Activated T-cell treated with anti-CD3 and anti-CD28 coated beads, Interleukin-2, amount 50 U/mL, for 72 hours (primary cell): ENCODE measurements around the gene CTDP1. TPM values are rescaled to one million over a fixed set of nuclear protein-coding genes. Genes with fewer than 3 reads are reported as not detected.
"Not testable (repeated sequence)": the region's sequence is repeated elsewhere in the genome, so short reads cannot be mapped to it uniquely, and the experiment has no call there.

Experiments used
- ATAC-seq, 2 donors: fragments of 150-1000 bp; cut with Tn5 transposase; replicated peaks in 1 of 2; 2 replicates each; pipeline ENCODE4 v1.10.0; 2021; ENCODE audit warnings: moderate library complexity in 2 of 2, mild to moderate bottlenecking in 1 of 2
- DNase-seq, 2 donors: peaks; one replicate each; pipeline ENCODE4 v3.0.0; 2021 to 2022; ENCODE audit warnings: mixed read lengths in 1 of 2
- H3K27ac Mint-ChIP-seq: one replicate; pipeline ENCODE4 v1.8.0; 2022; ENCODE audit warnings: mild to moderate bottlenecking, moderate library complexity, mixed read lengths
- H3K27me3 Mint-ChIP-seq: one replicate; pipeline ENCODE4 v1.8.0; 2022; ENCODE audit warnings: low read depth, mixed read lengths
- H3K36me3 Mint-ChIP-seq, 2 donors: one replicate each; pipeline ENCODE4 v1.8.0; 2022; ENCODE audit warnings: mixed read lengths in 2 of 2, mild to moderate bottlenecking in 1 of 2; ENCODE audit not compliant: insufficient read depth in 2 of 2
- H3K4me1 Mint-ChIP-seq: one replicate; pipeline ENCODE4 v1.8.0; 2022; ENCODE audit warnings: low read depth, mixed read lengths
- H3K4me3 Mint-ChIP-seq, 2 donors: one replicate each; pipeline ENCODE4 v1.8.0; 2022; ENCODE audit warnings: mild to moderate bottlenecking in 2 of 2, mixed read lengths in 2 of 2, moderate library complexity in 2 of 2
- H3K9me3 Mint-ChIP-seq, 2 donors: one replicate each; pipeline ENCODE4 v1.8.0; 2022; ENCODE audit warnings: mixed read lengths in 2 of 2
- total RNA-seq, 2 donors: library from RNA; stranded (reverse); gene quantifications; one replicate each; pipeline ENCODE4 v1.2.3, GENCODE V29; 2022

CTDP1 gene
- total RNA-seq, 2 donors from 2014 or later: 30.1 to 103 TPM

DNA sequence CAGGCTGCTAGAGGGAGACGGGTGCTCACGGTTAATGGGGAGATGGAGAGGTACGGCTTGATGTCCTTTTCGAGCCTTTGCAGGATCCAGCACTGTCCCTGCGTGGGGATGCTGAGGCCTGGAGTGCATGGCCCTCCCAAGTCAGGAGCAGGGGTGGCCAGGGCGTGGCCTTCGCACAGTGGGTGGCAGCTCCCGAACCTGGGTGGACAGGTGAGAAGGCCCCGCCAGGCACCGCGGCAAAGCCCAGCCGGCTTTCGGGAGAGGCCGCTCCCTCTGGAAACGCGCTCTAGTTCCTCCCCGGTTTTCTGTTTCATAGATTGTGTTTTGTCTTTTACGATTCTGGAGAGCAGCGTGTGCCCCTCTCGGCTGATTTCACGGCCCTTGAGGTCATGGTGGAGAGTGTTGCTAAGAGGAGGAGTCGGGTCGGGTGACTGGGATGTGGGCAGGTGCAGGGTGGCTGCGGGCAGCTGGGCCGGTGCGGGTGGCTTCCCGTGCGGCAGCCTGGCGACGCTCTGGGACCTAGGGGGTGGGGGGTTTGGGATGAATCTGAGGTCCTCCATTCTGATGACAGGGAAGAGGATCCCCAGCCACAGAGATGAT, 39.4 kb downstream of the CTDP1 start:
- Mint-ChIP-seq H3K4me3 (no peak overlapping the region), H3K9me3 (peaks cover 2 to 3% of the 10 kb centered on the region in 2 donors), H3K27ac (peak overlapping the region; percentile 54), H3K4me1 (no peaks in the 10 kb centered on the region), H3K27me3 (no peaks in the 10 kb centered on the region), H3K36me3 (peaks cover 24 to 29% of the 10 kb centered on the region in 2 donors)
- no peak for DNase-seq
- ATAC-seq: peak; percentile 7 to 29

DNA sequence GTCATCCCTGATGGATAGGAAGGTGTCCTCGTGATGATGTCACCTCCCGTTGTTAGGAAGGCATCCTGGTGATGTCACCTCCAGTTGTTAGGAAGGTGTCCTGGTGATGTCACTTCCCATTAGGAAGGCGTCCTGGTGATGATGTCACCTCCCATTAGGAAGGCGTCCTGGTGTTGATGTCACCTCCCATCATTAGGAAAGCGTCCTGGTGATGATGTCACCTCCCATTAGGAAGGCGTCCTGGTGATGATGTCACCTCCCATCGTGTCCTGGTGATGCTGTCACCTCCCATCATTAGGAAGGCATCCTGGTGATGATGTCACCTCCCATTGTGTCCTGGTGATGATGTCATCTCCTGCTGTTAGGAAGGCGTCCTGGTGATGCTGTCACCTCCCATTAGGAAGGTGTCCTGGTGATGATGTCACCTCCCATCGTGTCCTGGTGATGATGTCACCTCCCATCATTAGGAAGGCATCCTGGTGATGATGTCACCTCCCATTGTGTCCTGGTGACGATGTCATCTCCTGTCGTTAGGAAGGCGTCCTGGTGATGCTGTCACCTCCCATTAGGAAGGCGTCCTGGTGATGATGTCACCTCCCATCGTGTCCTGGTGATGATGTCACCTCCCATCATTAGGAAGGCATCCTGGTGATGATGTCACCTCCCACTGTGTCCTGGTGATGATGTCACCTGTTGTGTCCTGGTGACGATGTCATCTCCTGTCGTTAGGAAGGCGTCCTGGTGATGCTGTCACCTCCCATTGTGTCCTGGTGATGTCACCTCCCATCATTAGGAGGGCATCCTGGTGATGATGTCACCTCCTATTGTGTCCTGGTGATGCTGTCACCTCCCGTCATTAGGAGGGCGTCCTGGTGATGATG, 40.1 kb downstream of the CTDP1 start:
- H3K9me3 Mint-ChIP-seq, H3K27me3 Mint-ChIP-seq, H3K4me1 Mint-ChIP-seq, H3K27ac Mint-ChIP-seq, ATAC-seq, DNase-seq, H3K4me3 Mint-ChIP-seq: not testable (repeated sequence)
- H3K36me3 Mint-ChIP-seq: peaks cover 24 to 29% of the 10 kb centered on the region in 2 donors

GRCh38 chr18:79720359-79720733, 40.7 kb downstream of the CTDP1 start:
- Mint-ChIP-seq H3K27me3 (no peaks in the 10 kb centered on the region), H3K4me1 (no peaks in the 10 kb centered on the region), H3K4me3 (no peak overlapping the region), H3K36me3 (peaks cover 24 to 31% of the 10 kb centered on the region in 2 donors), H3K9me3 (peaks cover 2 to 3% of the 10 kb centered on the region in 2 donors), H3K27ac (no peak overlapping the region)
- ATAC-seq: no peak
- no peak for DNase-seq

- DNase-seq (no peak), ATAC-seq (no peak)
- Mint-ChIP-seq H3K4me1 (no peaks in the 10 kb centered on the region), H3K27me3 (no peaks in the 10 kb centered on the region), H3K36me3 (peaks cover 33 to 42% of the 10 kb centered on the region in 2 donors), H3K9me3 (peaks cover 2 to 3% of the 10 kb centered on the region in 2 donors), H3K4me3 (no peak overlapping the region), H3K27ac (no peak overlapping the region)
These were observed 43.4 kb downstream of the CTDP1 start for GRCh38 chr18:79723036-79723435.

DNA sequence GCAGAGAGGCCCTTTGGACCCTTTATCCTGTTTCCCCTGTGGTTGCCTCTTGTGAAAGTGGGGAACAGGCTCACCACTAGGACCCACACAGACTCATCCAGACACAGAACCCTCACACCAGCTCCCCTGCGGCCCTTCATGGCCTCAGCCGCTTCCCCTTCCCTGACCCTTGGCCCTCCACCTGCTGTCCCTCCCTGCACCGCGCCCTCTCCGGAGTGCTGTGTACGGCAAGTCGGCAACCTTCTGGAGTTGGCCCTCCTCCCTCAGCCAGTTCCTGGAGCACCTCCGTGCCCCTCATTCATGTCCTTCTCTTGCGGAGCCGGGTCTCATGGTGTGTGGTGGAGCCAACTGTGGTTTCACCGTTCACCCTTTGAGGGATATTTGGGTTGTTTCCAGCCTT, 44.0 kb downstream of the CTDP1 start:
- H3K9me3 Mint-ChIP-seq: peaks cover 2 to 3% of the 10 kb centered on the region in 2 donors
- ATAC-seq: no peak
- H3K27me3 Mint-ChIP-seq: no peaks in the 10 kb centered on the region

GRCh38 chr18:79724299-79725080, 44.9 kb downstream of the CTDP1 start:
- H3K9me3 Mint-ChIP-seq: no peaks in the 10 kb centered on the region
- no peak overlapping the region for H3K4me3 Mint-ChIP-seq
- H3K27me3 Mint-ChIP-seq: no peaks in the 10 kb centered on the region

More for the DNA sequence above, 44.0 kb downstream of the CTDP1 start:
- no peak overlapping the region for H3K4me3 Mint-ChIP-seq
- H3K36me3 Mint-ChIP-seq: peaks cover 37 to 43% of the 10 kb centered on the region in 2 donors
- H3K4me1 Mint-ChIP-seq: no peaks in the 10 kb centered on the region
- H3K27ac Mint-ChIP-seq: no peak overlapping the region
- DNase-seq: no peak

DNA sequence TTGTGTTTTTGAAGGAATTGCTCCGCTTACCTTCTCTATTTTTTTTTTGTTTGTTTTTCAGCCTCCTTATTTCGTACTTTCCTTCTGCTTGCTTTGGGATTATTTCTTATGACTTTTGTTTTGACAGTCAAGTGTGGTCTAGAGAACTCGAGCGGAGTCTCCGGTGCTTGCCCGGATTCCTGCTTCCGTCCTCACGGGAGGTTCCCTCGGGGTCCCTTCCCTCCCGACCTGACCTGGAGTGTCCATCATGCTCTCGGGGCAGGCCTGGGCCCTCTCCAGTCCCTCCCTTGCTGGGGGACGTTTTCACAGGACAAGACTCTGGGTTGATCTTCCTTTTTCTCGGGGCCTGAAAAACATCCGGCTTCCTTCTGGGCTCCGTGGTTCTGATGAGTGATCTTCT, 45.9 kb downstream of the CTDP1 start:
- H3K27me3 Mint-ChIP-seq: no peaks in the 10 kb centered on the region
- no peak for ATAC-seq

More at GRCh38 chr18:79724299-79725080, 44.9 kb downstream of the CTDP1 start:
- Mint-ChIP-seq H3K4me1 (no peaks in the 10 kb centered on the region), H3K36me3 (peaks cover 35 to 43% of the 10 kb centered on the region in 2 donors), H3K27ac (peak overlapping the region; percentile 70)
- no peak for DNase-seq
- ATAC-seq: no peak

DNA sequence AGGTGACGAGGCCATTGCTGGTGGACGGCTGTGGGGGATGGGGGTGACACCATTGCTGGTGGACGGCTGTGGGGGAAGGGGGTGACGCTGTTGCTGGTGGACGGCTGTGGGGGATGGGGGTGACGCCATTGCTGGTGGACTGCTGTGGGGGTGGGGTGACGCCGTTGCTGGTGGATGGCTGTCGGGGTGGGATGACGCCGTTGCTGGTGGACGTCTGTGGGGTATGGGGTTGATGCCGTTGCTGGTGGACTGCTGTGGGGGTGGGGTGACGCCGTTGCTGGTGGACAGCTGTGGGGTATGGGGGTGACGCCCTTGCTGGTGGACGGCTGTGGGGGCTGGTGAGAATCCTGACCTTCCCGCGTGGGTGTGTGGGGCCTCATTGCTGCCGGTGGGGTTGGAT, 47.1 kb downstream of the CTDP1 start:
- H3K4me1 Mint-ChIP-seq: no peaks in the 10 kb centered on the region
- peak overlapping the region; percentile 42 for H3K27ac Mint-ChIP-seq
- ATAC-seq (no peak), DNase-seq (no peak)
- peaks cover 44 to 46% of the 10 kb centered on the region in 2 donors for H3K36me3 Mint-ChIP-seq
- no peaks in the 10 kb centered on the region for H3K9me3 Mint-ChIP-seq
- H3K4me3 Mint-ChIP-seq: no peak overlapping the region
- no peaks in the 10 kb centered on the region for H3K27me3 Mint-ChIP-seq

More for the DNA sequence above, 45.9 kb downstream of the CTDP1 start:
- Mint-ChIP-seq H3K36me3 (peaks cover 39 to 42% of the 10 kb centered on the region in 2 donors), H3K4me1 (no peaks in the 10 kb centered on the region), H3K9me3 (no peaks in the 10 kb centered on the region), H3K27ac (peak overlapping the region; percentile 18), H3K4me3 (no peak overlapping the region)
- no peak for DNase-seq

DNA sequence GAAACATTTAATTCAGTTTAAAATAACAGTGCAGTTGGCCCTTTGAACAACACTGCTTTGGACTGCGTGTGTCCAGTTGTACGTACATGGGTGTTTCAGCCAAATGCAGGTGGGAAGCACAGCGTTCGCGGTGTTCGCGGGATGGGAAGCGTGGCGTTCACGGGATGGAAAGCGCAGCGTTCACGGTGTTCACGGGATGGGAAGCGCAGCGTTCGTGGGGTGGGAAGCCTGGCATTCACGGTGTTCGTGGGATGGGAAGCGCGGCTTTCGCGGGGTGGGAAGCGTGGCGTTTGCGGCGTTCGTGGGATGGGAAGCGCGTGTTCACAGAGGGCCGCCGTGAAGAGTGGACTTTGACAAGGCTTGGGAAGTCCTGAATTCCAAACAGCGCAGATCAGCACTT, 47.6 kb downstream of the CTDP1 start:
- no peak overlapping the region for H3K4me3 Mint-ChIP-seq
- H3K27me3 Mint-ChIP-seq: no peaks in the 10 kb centered on the region
- H3K36me3 Mint-ChIP-seq: peaks cover 48 to 50% of the 10 kb centered on the region in 2 donors
- ATAC-seq: no peak
- H3K27ac Mint-ChIP-seq: peak overlapping the region; percentile 42
- no peak for DNase-seq
- H3K4me1 Mint-ChIP-seq: no peaks in the 10 kb centered on the region
- H3K9me3 Mint-ChIP-seq: peaks cover 0 to 4% of the 10 kb centered on the region in 2 donors

DNA sequence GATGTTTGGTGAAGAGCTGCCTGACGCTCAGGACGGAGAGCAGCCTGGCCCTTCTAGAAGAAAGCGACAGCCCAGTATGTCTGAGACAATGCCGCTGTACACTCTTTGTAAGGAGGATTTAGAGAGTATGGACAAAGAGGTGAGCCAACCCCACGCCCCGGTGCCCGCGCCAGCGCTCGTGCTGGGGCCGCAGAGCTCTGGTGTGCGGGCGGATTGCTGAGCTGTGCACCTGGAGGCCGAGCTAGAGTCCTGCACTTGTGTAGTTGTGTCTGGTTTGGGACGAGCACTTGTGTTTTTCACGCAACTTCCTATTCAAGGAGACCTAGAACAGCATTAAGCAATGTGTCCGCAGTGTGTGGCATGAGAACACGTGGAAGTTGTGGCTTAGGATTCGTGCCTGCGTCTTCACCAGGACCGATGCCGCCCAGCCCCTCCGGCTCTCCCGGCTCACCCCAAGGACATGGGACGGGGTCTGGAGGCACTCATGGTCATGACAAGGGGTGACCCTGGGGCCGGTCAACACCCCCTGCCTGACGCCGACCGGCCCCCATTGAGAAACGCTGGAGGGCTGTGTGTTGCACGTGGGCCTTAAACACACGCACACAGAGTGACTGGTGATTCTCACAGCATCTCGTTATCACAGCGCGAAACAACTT, 49.5 kb downstream of the CTDP1 start:
- no peak overlapping the region for H3K4me3 Mint-ChIP-seq
- no peak for ATAC-seq
- no peak for DNase-seq

GRCh38 chr18:79729611-79730010, 50.0 kb downstream of the CTDP1 start:
- no peak overlapping the region for H3K27ac Mint-ChIP-seq
- H3K4me1 Mint-ChIP-seq: no peaks in the 10 kb centered on the region
- peaks cover 0 to 4% of the 10 kb centered on the region in 2 donors for H3K9me3 Mint-ChIP-seq
- DNase-seq (no peak), ATAC-seq (no peak)
- H3K4me3 Mint-ChIP-seq: no peak overlapping the region
- H3K36me3 Mint-ChIP-seq: peaks cover 55 to 59% of the 10 kb centered on the region in 2 donors
- H3K27me3 Mint-ChIP-seq: no peaks in the 10 kb centered on the region

More for the DNA sequence above, 49.5 kb downstream of the CTDP1 start:
- Mint-ChIP-seq H3K4me1 (no peaks in the 10 kb centered on the region), H3K27me3 (no peaks in the 10 kb centered on the region), H3K9me3 (peaks cover 0 to 4% of the 10 kb centered on the region in 2 donors), H3K36me3 (peaks cover 52 to 56% of the 10 kb centered on the region in 2 donors), H3K27ac (no peak overlapping the region)

- DNase-seq: no peak
- Mint-ChIP-seq H3K27me3 (no peaks in the 10 kb centered on the region), H3K4me3 (no peak overlapping the region), H3K27ac (no peak overlapping the region), H3K36me3 (peaks cover 53 to 54% of the 10 kb centered on the region in 2 donors), H3K4me1 (no peaks in the 10 kb centered on the region), H3K9me3 (peaks cover 0 to 4% of the 10 kb centered on the region in 2 donors)
- ATAC-seq: no peak
These were observed 51.2 kb downstream of the CTDP1 start for GRCh38 chr18:79730804-79731203.
